HEK293 (cell line): ENCODE data around the gene ZNF644.

ENCODE experiments used
- CTCF ChIA-PET: fragments of 350-600 bp; formaldehyde crosslinking; extraction: SDS; loops from one replicate; lab custom pipeline; 2021; ENCODE audit warnings: antibody characterized with exemption; lab: Yijun Ruan, JAX
- POLR2A ChIA-PET: fragments of 300-600 bp; formaldehyde crosslinking; extraction: SDS; loops from one replicate; lab custom pipeline; 2020; ENCODE audit warnings: antibody characterized with exemption, inconsistent platforms; lab: Yijun Ruan, JAX
- H3K27ac ChIP-seq: fragments of 200-500 bp; sonication (Bioruptor generic); 2 replicates; pipeline ENCODE4 v1.5.1; 2014; ENCODE audit warnings: low read depth, low read length, control low read depth, inconsistent platforms; ENCODE audit errors: extremely low read depth
- H3K36me3 ChIP-seq, 2 experiments: fragments of 200-500 bp in 1 of 2; sonication (Bioruptor generic) in 1 of 2; 1 replicate in 1 of 2; 2 replicates in 1 of 2; pipeline ENCODE4 v1.5.1; 2014 to 2017; ENCODE audit warnings: inconsistent platforms in 2 of 2, low read length in 2 of 2; ENCODE audit not compliant: control insufficient read depth in 2 of 2, insufficient read depth in 1 of 2
- H3K4me1 ChIP-seq: fragments of 200-500 bp; sonication (Bioruptor generic); 2 replicates; pipeline ENCODE4 v1.5.1; 2014; ENCODE audit warnings: mild to moderate bottlenecking, low read length, inconsistent platforms; ENCODE audit not compliant: control insufficient read depth, insufficient read depth
- H3K4me3 ChIP-seq: 2 replicates; pipeline ENCODE4 v1.5.1; 2011; ENCODE audit warnings: low read depth, mild to moderate bottlenecking, control low read depth, low read length, moderate library complexity
- H3K9me3 ChIP-seq: fragments of 200-500 bp; sonication (Bioruptor generic); 2 replicates; pipeline ENCODE4 v1.5.1; 2014; ENCODE audit warnings: low read depth, low read length, inconsistent platforms; ENCODE audit not compliant: control insufficient read depth, insufficient read depth
- BCL11A ChIP-seq: fragments of 450-650 bp; formaldehyde crosslinking; IDR thresholded peaks from 2 replicates; pipeline ENCODE4 v1.5.1; 2016; ENCODE audit warnings: low read depth, missing biosample characterization, missing genetic modification characterization
- ELK4 ChIP-seq: IDR thresholded peaks from 2 replicates; pipeline ENCODE4 v1.6.1; 2011; ENCODE audit warnings: mild to moderate bottlenecking, low read depth, low read length, borderline replicate concordance
- GLI4 ChIP-seq: fragments of 450-650 bp; formaldehyde crosslinking; IDR thresholded peaks from 2 replicates; pipeline ENCODE4 v1.5.1; 2016; ENCODE audit warnings: missing biosample characterization, missing genetic modification characterization
- PATZ1 ChIP-seq: fragments of 450-650 bp; formaldehyde crosslinking; IDR thresholded peaks from 2 replicates; pipeline ENCODE4 v1.5.1; 2016; ENCODE audit warnings: missing biosample characterization, missing genetic modification characterization
- RBAK ChIP-seq: fragments of 450-650 bp; formaldehyde crosslinking; IDR thresholded peaks from 2 replicates; pipeline ENCODE4 v1.5.1; 2016; ENCODE audit warnings: missing biosample characterization, missing genetic modification characterization
- ZBTB8A ChIP-seq: fragments of 450-650 bp; formaldehyde crosslinking; IDR thresholded peaks from 2 replicates; pipeline ENCODE4 v1.5.1; 2016; ENCODE audit warnings: missing biosample characterization, missing genetic modification characterization
- ZNF114 ChIP-seq: fragments of 450-650 bp; formaldehyde crosslinking; IDR thresholded peaks from 2 replicates; pipeline ENCODE4 v1.5.0; 2017; ENCODE audit warnings: missing biosample characterization, missing genetic modification characterization
- ZNF184 ChIP-seq: fragments of 450-650 bp; IDR thresholded peaks from 2 replicates; pipeline ENCODE4 v1.5.1; 2018; ENCODE audit warnings: missing biosample characterization, mild to moderate bottlenecking, missing genetic modification characterization
- ZNF239 ChIP-seq: fragments of 450-650 bp; formaldehyde crosslinking; IDR thresholded peaks from 2 replicates; pipeline ENCODE4 v1.5.1; 2016; ENCODE audit warnings: missing biosample characterization, missing genetic modification characterization
- ZNF354C ChIP-seq: fragments of 450-650 bp; formaldehyde crosslinking; IDR thresholded peaks from 2 replicates; pipeline ENCODE4 v1.5.1; 2016; ENCODE audit warnings: missing biosample characterization, missing genetic modification characterization, low read depth, borderline replicate concordance
- ZNF426 ChIP-seq: fragments of 450-650 bp; formaldehyde crosslinking; IDR thresholded peaks from 2 replicates; pipeline ENCODE4 v1.5.1; 2017; ENCODE audit warnings: missing biosample characterization, missing genetic modification characterization, mild to moderate bottlenecking, inconsistent platforms, moderate library complexity
- ZNF473 ChIP-seq: fragments of 450-650 bp; formaldehyde crosslinking; IDR thresholded peaks from 2 replicates; pipeline ENCODE4 v1.5.1; 2017; ENCODE audit warnings: missing biosample characterization, missing genetic modification characterization
- ZNF513 ChIP-seq: fragments of 450-650 bp; IDR thresholded peaks from 2 replicates; pipeline ENCODE4 v1.5.1; 2018; ENCODE audit warnings: missing biosample characterization, missing genetic modification characterization
- ZNF560 ChIP-seq: fragments of 450-650 bp; formaldehyde crosslinking; IDR thresholded peaks from 2 replicates; pipeline ENCODE4 v1.5.1; 2017; ENCODE audit warnings: missing biosample characterization, missing genetic modification characterization, borderline replicate concordance
- ZNF624 ChIP-seq: fragments of 450-650 bp; formaldehyde crosslinking; IDR thresholded peaks from 2 replicates; pipeline ENCODE4 v1.5.1; 2017; ENCODE audit warnings: missing biosample characterization, missing genetic modification characterization
- ZNF629 ChIP-seq: fragments of 450-650 bp; formaldehyde crosslinking; IDR thresholded peaks from 2 replicates; pipeline ENCODE4 v1.5.1; 2017; ENCODE audit warnings: missing biosample characterization, missing genetic modification characterization
- ZNF692 ChIP-seq: fragments of 450-650 bp; formaldehyde crosslinking; IDR thresholded peaks from 2 replicates; pipeline ENCODE4 v1.5.1; 2016; ENCODE audit warnings: missing biosample characterization, missing genetic modification characterization
- ZNF701 ChIP-seq: fragments of 450-650 bp; formaldehyde crosslinking; IDR thresholded peaks from 2 replicates; pipeline ENCODE4 v1.5.1; 2016; ENCODE audit warnings: missing biosample characterization, missing genetic modification characterization

Gene ZNF644

GRCh38 chr1:91011726-91012125 lies 10.1 kb downstream of the ZNF644 start:
- TF ChIP-seq GLI4 (tag by site-specific recombination) (no peak), ZNF114 (no peak), RBAK (no peak), ZNF184 (no peak), BCL11A (tag by site-specific recombination) (no peak), ZNF239 (tag by site-specific recombination) (no peak), ZNF354C (tag by site-specific recombination) (no peak), ZNF473 (no peak), PATZ1 (tag by site-specific recombination) (no peak), ZNF701 (no peak), ZBTB8A (tag by site-specific recombination) (no peak)
- Histone ChIP-seq H3K4me1 (0 out of 2 replicates have a peak, but pooled peaks cover 2% of the 10 kb centered on the region), H3K9me3 (no peaks in the 10 kb centered on the region), H3K27ac (no peak overlapping the region), H3K36me3 (peaks cover 0 to 18% of the 10 kb centered on the region in 2 experiments; a peak in 2 of 3 replicates), H3K4me3 (no peak overlapping the region)
- ChIA-PET CTCF (interaction anchor here (0.5 kb wide), 1 partner anchor 919 kb away, joined by 3 read pairs; no protein-coding TSS in a partner anchor), POLR2A (interaction anchor here (3.0 kb wide), 1 partner anchor 10 kb away, joined by 12 read pairs; the partner anchor contains the start of gene ZNF644)

GRCh38 chr1:91007827-91008226 lies 14.0 kb downstream of the ZNF644 start:
- POLR2A ChIA-PET: no interaction called here
- no peaks in the 10 kb centered on the region for H3K4me1 ChIP-seq
- no peaks in the 10 kb centered on the region for H3K9me3 ChIP-seq
- TF ChIP-seq ZNF624 (tag by site-specific recombination): no peak
- no peak for TF ChIP-seq ZNF629 (tag by site-specific recombination)
- TF ChIP-seq ZNF426: no peak
- no peak for TF ChIP-seq ZNF473
- no peak for TF ChIP-seq ZNF560 (tag by site-specific recombination)
- no peak for TF ChIP-seq ZNF692
- no peak for TF ChIP-seq ELK4
- TF ChIP-seq ZNF513: no peak
- TF ChIP-seq, all 188 proteins: peak for 0
- CTCF ChIA-PET: interaction anchor here (0.6 to 1.6 kb wide), 3 partner anchors 158 to 1074 kb away, joined by 3 to 7 read pairs (median 5); no protein-coding TSS in a partner anchor
- Histone ChIP-seq H3K27ac (no peak overlapping the region), H3K36me3 (peaks cover 0 to 8% of the 10 kb centered on the region in 2 experiments; a peak in 2 of 3 replicates), H3K4me3 (no peak overlapping the region)
